SK-N-SH treated with all-trans-retinoic acid at 6 μM for 48 hours (cell line): ENCODE measurements around the gene ABCB11.

Source experiments
- ISL1 ChIP-seq: fragments of 250-450 bp; sonication (Bioruptor Pico); IDR thresholded peaks from 2 replicates; pipeline ENCODE4 v2.1.2; 2022; ENCODE audit warnings: mild to moderate bottlenecking, moderate library complexity
- PATZ1 ChIP-seq: fragments of 250-450 bp; sonication (Bioruptor Pico); IDR thresholded peaks from 2 replicates; pipeline ENCODE4 v1.8.0; 2020; ENCODE audit warnings: mild to moderate bottlenecking, moderate library complexity, borderline replicate concordance
- SNAI2 ChIP-seq: fragments of 250-450 bp; sonication (Bioruptor Pico); IDR thresholded peaks from 2 replicates; pipeline ENCODE4 v1.5.0; 2020; ENCODE audit warnings: mild to moderate bottlenecking, moderate library complexity
- ZFP30 ChIP-seq: fragments of 450-650 bp; formaldehyde crosslinking; IDR thresholded peaks from 2 replicates; pipeline ENCODE4 v1.5.0; 2022; ENCODE audit warnings: mild to moderate bottlenecking, moderate library complexity

DNA sequence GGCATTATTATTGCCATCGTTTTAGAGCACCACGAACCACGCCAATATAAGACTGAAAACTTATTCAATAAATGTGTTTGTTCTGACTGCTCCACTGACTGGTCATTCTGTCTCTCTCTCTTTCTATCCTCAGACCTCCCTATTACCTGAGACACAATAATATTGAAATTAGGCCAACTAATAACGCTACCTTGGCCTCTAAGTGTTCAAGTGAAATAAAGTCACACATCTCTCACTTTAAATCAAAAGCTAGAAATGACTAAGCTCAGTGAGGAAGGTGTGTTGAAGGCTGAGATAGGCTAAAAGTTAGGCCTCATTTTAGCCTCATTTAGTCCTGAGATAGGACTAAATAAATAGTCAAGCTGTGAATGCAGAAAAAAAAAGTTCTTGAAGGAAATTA, 91.2 kb downstream of the ABCB11 start:
- TF ChIP-seq ZFP30 (no peak), ISL1 (CRISPR knock-in tag) (no peak), PATZ1 (CRISPR knock-in tag) (no peak), SNAI2 (no peak)
